ENCODE measurements around the gene GPR107. TPM values are rescaled to one million over a fixed set of nuclear protein-coding genes. Genes with fewer than 3 reads are reported as not detected.

Gene GPR107
- total RNA-seq, 1 experiment from 2014 or later: 77.4 TPM

DNA sequence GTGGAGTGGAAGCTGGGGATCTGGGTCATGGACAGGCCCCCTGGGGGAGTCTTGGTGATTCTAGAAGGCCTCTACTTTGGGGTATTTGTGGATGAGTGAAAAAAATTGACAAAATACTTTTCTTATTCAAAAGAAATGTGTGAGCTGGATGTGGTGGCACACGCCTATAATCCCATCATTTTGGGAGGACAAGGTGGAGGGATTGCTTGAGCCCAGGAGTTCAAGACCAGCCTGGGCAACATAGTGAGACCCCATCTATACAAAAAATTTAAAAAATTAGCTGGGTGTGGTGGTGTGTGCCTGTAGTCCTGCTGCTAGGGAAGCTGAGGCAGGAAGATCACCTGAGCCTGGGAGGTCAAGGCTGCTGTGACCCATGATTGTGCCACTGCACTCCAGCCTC, 111.9 kb downstream of the GPR107 start:
- Histone ChIP-seq H3K27ac (no peak overlapping the region), H3K9me3 (ENCODE audit: insufficient read depth, low read depth) (no peaks in the 10 kb centered on the region), H3F3A (ENCODE audit: insufficient read depth, low read depth) (no peaks in the 10 kb centered on the region; the same call in 1 of the 2 replicates), H3K4me3 (no peak overlapping the region), H3K4me2 (no peak overlapping the region), H2AFZ (no peak overlapping the region), H3K36me3 (ENCODE audit: low read depth) (no peaks in the 10 kb centered on the region), H3K9me2 (ENCODE audit: insufficient read depth) (no peaks in the 10 kb centered on the region), H3K79me2 (ENCODE audit: low read depth) (no peaks in the 10 kb centered on the region), H4K20me1 (ENCODE audit: insufficient read depth) (no peaks in the 10 kb centered on the region), H3K27me3 (ENCODE audit: insufficient read depth, low read depth) (no peaks in the 10 kb centered on the region), H3K4me1 (replicated peaks; ENCODE audit: insufficient read depth) (no peaks in the 10 kb centered on the region)
- POLR2A ChIA-PET (ENCODE audit: unreplicated experiment): no interaction called here
- intact Hi-C loops (cut with micrococcal nuclease; ENCODE audit: unreplicated experiment): no loop called here
- TF ChIP-seq EZH2 (IDR thresholded peaks at IDR 0.05; ENCODE audit: low read depth) (no peak), CTCF (conservative IDR thresholded peaks at IDR 0.05) (no peak)
- no TSS peak for BruUV-seq (replicated peaks)
- CTCF ChIA-PET: interaction anchor here (0.6 kb wide), 1 partner anchor 944 kb away, joined by 3 read pairs; no protein-coding TSS in a partner anchor
- DNase-seq: no peak

DNA sequence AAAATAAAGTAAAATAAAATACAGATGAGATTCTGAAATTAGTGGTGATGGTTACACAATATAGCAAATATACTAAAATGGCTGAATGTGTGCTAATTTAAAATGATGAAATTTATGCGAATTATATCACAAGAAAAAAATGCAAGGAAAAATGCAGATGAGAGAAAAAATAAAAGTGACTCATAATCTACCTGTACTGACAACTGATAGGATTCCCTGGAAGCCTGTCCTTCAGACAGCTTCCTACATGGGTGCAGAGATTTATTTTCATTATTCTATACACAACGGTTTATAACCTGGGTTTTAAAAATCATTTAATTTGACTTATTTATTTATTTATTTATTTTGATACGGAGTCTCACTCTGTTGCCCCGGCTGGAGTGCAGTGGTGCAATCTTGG, 112.7 kb downstream of the GPR107 start:
- H2AFZ ChIP-seq: no peak overlapping the region
- H4K20me1 ChIP-seq (ENCODE audit: insufficient read depth): no peaks in the 10 kb centered on the region
- H3K4me3 ChIP-seq: no peak overlapping the region
- intact Hi-C loops (cut with micrococcal nuclease; ENCODE audit: unreplicated experiment): no loop called here
- no TSS peak for BruUV-seq (replicated peaks)
- no peaks in the 10 kb centered on the region for H3K27me3 ChIP-seq (ENCODE audit: insufficient read depth, low read depth)
- H3K9me2 ChIP-seq (ENCODE audit: insufficient read depth): no peaks in the 10 kb centered on the region
- H3K27ac ChIP-seq: no peak overlapping the region
- ChIA-PET POLR2A (ENCODE audit: unreplicated experiment) (no interaction called here), CTCF (interaction anchor here (0.6 to 0.7 kb wide), 2 partner anchors 36 to 283 kb away, joined by 3 to 4 read pairs; no protein-coding TSS in a partner anchor)
- no peak for TF ChIP-seq EZH2 (IDR thresholded peaks at IDR 0.05; ENCODE audit: low read depth)
- no peak for TF ChIP-seq CTCF (conservative IDR thresholded peaks at IDR 0.05)
- H3K4me2 ChIP-seq: no peak overlapping the region
- no peaks in the 10 kb centered on the region for H3K9me3 ChIP-seq (ENCODE audit: insufficient read depth, low read depth)
- H3K4me1 ChIP-seq (replicated peaks; ENCODE audit: insufficient read depth): no peaks in the 10 kb centered on the region
- H3K79me2 ChIP-seq (ENCODE audit: low read depth): no peaks in the 10 kb centered on the region
- H3F3A ChIP-seq (ENCODE audit: insufficient read depth, low read depth): peaks cover 7% of the 10 kb centered on the region
- DNase-seq: no peak
- H3K36me3 ChIP-seq (ENCODE audit: low read depth): no peaks in the 10 kb centered on the region

DNA sequence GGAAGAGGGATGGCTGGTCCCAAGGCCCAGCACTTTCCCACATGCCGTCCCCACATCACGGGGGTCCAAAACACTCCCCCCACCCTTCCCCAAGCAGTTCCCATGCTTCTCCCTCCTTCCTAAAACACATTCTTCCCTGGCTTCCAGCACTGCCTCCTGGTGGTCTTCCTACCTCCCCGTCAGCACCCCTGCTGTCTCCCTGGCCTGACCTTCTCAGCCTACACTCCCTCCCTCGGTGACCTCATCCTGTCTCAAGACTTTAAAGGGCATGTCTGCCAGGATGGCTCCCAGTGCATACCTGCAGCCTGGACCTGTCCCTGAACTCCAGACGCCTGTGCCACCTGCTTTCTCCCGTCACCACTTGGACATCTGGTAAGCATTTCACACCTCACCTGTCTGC, 114.2 kb downstream of the GPR107 start:
- CTCF ChIA-PET: interaction anchor here (0.6 kb wide), 1 partner anchor 149 kb away, joined by 3 read pairs; no protein-coding TSS in a partner anchor
- no TSS peak for BruUV-seq (replicated peaks)

More for the DNA sequence above, 114.2 kb downstream of the GPR107 start:
- Histone ChIP-seq H2AFZ (no peak overlapping the region), H3K9me3 (ENCODE audit: insufficient read depth, low read depth) (no peaks in the 10 kb centered on the region), H3K4me1 (replicated peaks; ENCODE audit: insufficient read depth) (peaks cover 4% of the 10 kb centered on the region; the same call in 1 of the 2 replicates), H3K27ac (no peak overlapping the region), H3K79me2 (ENCODE audit: low read depth) (no peaks in the 10 kb centered on the region), H3K4me2 (no peak overlapping the region), H3K4me3 (no peak overlapping the region), H3K36me3 (ENCODE audit: low read depth) (no peaks in the 10 kb centered on the region), H3F3A (ENCODE audit: insufficient read depth, low read depth) (peaks cover 11% of the 10 kb centered on the region), H3K9me2 (ENCODE audit: insufficient read depth) (no peaks in the 10 kb centered on the region), H3K27me3 (ENCODE audit: insufficient read depth, low read depth) (no peaks in the 10 kb centered on the region), H4K20me1 (ENCODE audit: insufficient read depth) (no peaks in the 10 kb centered on the region)
- POLR2A ChIA-PET (ENCODE audit: unreplicated experiment): no interaction called here
- no peak for TF ChIP-seq CTCF (conservative IDR thresholded peaks at IDR 0.05)
- TF ChIP-seq EZH2 (IDR thresholded peaks at IDR 0.05; ENCODE audit: low read depth): no peak
- intact Hi-C loops (cut with micrococcal nuclease; ENCODE audit: unreplicated experiment): no loop called here
- DNase-seq: no peak

Data from PC-9 (cell line).